Keratinocyte (primary cell): ENCODE measurements around the gene TP53BP2. TPM values are rescaled to one million over a fixed set of nuclear protein-coding genes. Genes with fewer than 3 reads are reported as not detected.

ENCODE experiments used
- DNase-seq: peaks from one replicate; pipeline ENCODE4 v3.0.0-alpha.2; 2011; ENCODE audit warnings: low read depth, missing footprints, low spot score
- FAIRE-seq: peaks from 2 replicates; lab custom pipeline; 2011; peaks lifted over from hg19 to GRCh38; lab: Jason Lieb, UNC
- H2AFZ ChIP-seq: 2 replicates; pipeline ENCODE4 v1.6.0; 2012; ENCODE audit warnings: low read length, control low read depth, inconsistent platforms; ENCODE audit not compliant: control insufficient read depth
- H3K27ac ChIP-seq: 2 replicates; pipeline ENCODE4 v1.5.1; 2011; ENCODE audit warnings: low read length; ENCODE audit not compliant: control insufficient read depth, insufficient read depth
- H3K27me3 ChIP-seq: 3 replicates; pipeline ENCODE4 v1.6.0; 2011; ENCODE audit warnings: low read length; ENCODE audit not compliant: control insufficient read depth, insufficient read depth; ENCODE audit errors: extremely low read depth
- H3K36me3 ChIP-seq, 2 experiments: 2 replicates in 1 of 2; 3 replicates in 1 of 2; pipeline ENCODE4 v1.5.1; 2011; ENCODE audit warnings: low read length in 2 of 2, mild to moderate bottlenecking in 1 of 2; ENCODE audit not compliant: control insufficient read depth in 2 of 2, insufficient read depth in 2 of 2; ENCODE audit errors: extremely low read depth in 1 of 2
- H3K4me1 ChIP-seq: 3 replicates; pipeline ENCODE4 v1.5.1; 2011; ENCODE audit warnings: low read length; ENCODE audit not compliant: control insufficient read depth, insufficient read depth; ENCODE audit errors: extremely low read depth
- H3K4me2 ChIP-seq: 3 replicates; pipeline ENCODE4 v1.6.0; 2011; ENCODE audit warnings: low read depth, low read length; ENCODE audit not compliant: control insufficient read depth, insufficient read depth; ENCODE audit errors: extremely low read depth
- H3K4me3 ChIP-seq, 3 experiments: fragments of 200-600 bp in 1 of 3; sonication (generic) in 1 of 3; 2 replicates in 2 of 3; 3 replicates in 1 of 3; pipeline ENCODE4 v1.5.1; 2011 to 2016; ENCODE audit warnings: low read length in 3 of 3, mild to moderate bottlenecking in 3 of 3, control low read depth in 2 of 3, inconsistent platforms in 1 of 3, low read depth in 1 of 3, mixed read lengths in 1 of 3, mixed run types in 1 of 3, moderate library complexity in 1 of 3; ENCODE audit not compliant: control insufficient read depth in 2 of 3, insufficient read depth in 2 of 3; ENCODE audit errors: extremely low read depth in 1 of 3
- H3K79me2 ChIP-seq: 2 replicates; pipeline ENCODE4 v1.6.0; 2012; ENCODE audit warnings: low read length; ENCODE audit not compliant: control insufficient read depth, insufficient read depth
- H3K9ac ChIP-seq: 3 replicates; pipeline ENCODE4 v1.6.0; 2011; ENCODE audit warnings: low read length; ENCODE audit not compliant: control insufficient read depth, insufficient read depth; ENCODE audit errors: extremely low read depth
- H3K9me1 ChIP-seq: 3 replicates; pipeline ENCODE4 v1.6.0; 2011; ENCODE audit warnings: low read length; ENCODE audit not compliant: control insufficient read depth, insufficient read depth; ENCODE audit errors: extremely low read depth
- H3K9me3 ChIP-seq: 2 replicates; pipeline ENCODE4 v1.5.1; 2012; ENCODE audit warnings: low read depth, low read length; ENCODE audit not compliant: control insufficient read depth
- H4K20me1 ChIP-seq: 3 replicates; pipeline ENCODE4 v1.6.0; 2011; ENCODE audit warnings: low read length; ENCODE audit not compliant: control insufficient read depth, insufficient read depth; ENCODE audit errors: extremely low read depth
- EZH2 ChIP-seq: IDR thresholded peaks from one replicate; pipeline ENCODE4 v1.6.1; 2012; ENCODE audit warnings: inconsistent platforms, mild to moderate bottlenecking, low read length, moderate library complexity
- dilution Hi-C: fragments of 300-500 bp; cut with MboI; formaldehyde crosslinking; loops from one replicate; pipeline ENCODE4 v1.7.0; 2020; ENCODE audit warnings: low sequenced_read_pairs; ENCODE audit not compliant: extremely low pct_ligation_motif_present
- polyA plus RNA-seq, 5 experiments: library from polyadenylated mRNA; depleted of rRNA in 3 of 5; stranded (reverse) in 3 of 5; stranded (forward) in 1 of 5; unstranded in 1 of 5; fragments of >200 nt; gene quantifications; 1 replicate in 1 of 5; 2 replicates in 3 of 5; 3 replicates in 1 of 5; pipeline versions ENCODE4 v1.2.1 to v1.2.3, GENCODE V29; 2011 to 2012; ENCODE audit warnings: missing spikeins in 2 of 5, low read depth in 1 of 5, low replicate concordance in 1 of 5
- TF ChIP-seq, protein P1 (sequence below), 3 experiments: IDR thresholded peaks in 1 of 3; conservative IDR thresholded peaks in 1 of 3; optimal IDR thresholded peaks in 1 of 3; 2 replicates in 2 of 3; 3 replicates in 1 of 3; pipeline versions ENCODE3 to v1.5.1; 2011; ENCODE audit warnings: low read length in 3 of 3, mild to moderate bottlenecking in 3 of 3, moderate library complexity in 2 of 3, control low read depth in 1 of 3, inconsistent platforms in 1 of 3; ENCODE audit not compliant: insufficient read depth in 2 of 3; ENCODE audit errors: extremely low read depth in 1 of 3

Gene TP53BP2
- polyA plus RNA-seq, 1 donor (not counting 4 experiments of a cell fraction or from before 2014, with no cell fraction given) = 22.5 TPM

DNA sequence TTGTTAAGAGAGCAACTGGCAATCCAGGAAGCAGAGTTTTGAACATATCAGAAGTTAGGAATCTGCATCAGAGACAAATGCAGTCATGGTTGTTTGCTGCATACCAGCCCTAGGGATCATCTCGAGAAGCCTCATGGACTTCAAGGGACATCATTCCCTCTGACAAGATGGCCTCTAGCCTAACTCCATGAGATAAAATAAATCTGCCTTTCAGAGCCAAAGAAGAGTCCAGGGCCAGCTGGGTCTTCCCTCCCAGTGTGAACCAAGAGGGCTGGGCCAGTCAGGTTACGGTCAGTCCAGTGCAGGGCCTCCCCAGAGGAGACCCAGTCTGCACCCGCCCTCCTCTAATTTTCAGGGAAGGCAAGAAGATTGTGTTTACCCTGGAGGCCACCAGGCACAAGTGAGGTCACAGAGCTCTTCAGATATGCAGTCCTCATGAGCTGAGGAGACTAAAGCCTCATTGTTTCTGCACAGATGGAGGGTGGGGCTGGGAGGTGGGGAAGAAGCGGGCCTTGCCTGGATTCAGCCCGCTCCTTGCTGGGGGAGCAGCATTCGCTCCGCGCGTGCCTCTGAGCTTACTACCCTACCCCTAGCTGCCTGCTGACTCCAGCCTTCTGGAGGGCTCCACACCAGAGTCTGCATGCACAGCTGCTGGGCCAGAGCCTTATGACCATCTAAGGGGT lies 80.6 kb downstream of the TP53BP2 start:
- Histone ChIP-seq H3K9me3 (no peaks in the 10 kb centered on the region), H2AFZ (no peak overlapping the region), H3K4me1 (peaks cover 8% of the 10 kb centered on the region), H3K4me2 (no peak overlapping the region), H4K20me1 (no peaks in the 10 kb centered on the region), H3K9ac (no peak overlapping the region), H3K27me3 (no peaks in the 10 kb centered on the region), H3K4me3 (no peak overlapping the region), H3K36me3 (peaks cover 56 to 57% of the 10 kb centered on the region in 2 experiments), H3K27ac (no peak overlapping the region), H3K79me2 (peaks cover 15% of the 10 kb centered on the region), H3K9me1 (no peaks in the 10 kb centered on the region)
- DNase-seq (no peak), FAIRE-seq (no peak)
- dilution Hi-C loops = no loop called here
- TF ChIP-seq, protein P1, sequence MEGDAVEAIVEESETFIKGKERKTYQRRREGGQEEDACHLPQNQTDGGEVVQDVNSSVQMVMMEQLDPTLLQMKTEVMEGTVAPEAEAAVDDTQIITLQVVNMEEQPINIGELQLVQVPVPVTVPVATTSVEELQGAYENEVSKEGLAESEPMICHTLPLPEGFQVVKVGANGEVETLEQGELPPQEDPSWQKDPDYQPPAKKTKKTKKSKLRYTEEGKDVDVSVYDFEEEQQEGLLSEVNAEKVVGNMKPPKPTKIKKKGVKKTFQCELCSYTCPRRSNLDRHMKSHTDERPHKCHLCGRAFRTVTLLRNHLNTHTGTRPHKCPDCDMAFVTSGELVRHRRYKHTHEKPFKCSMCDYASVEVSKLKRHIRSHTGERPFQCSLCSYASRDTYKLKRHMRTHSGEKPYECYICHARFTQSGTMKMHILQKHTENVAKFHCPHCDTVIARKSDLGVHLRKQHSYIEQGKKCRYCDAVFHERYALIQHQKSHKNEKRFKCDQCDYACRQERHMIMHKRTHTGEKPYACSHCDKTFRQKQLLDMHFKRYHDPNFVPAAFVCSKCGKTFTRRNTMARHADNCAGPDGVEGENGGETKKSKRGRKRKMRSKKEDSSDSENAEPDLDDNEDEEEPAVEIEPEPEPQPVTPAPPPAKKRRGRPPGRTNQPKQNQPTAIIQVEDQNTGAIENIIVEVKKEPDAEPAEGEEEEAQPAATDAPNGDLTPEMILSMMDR (optimal IDR thresholded peaks at IDR 0.05 in 1 of 3, IDR thresholded peaks at IDR 0.05 in 1 of 3, conservative IDR thresholded peaks at IDR 0.05 in 1 of 3; ENCODE audit: extremely low read depth in 1 of 3, insufficient read depth in 2 of 3, low read length in 3 of 3) = no peak
- no peak for TF ChIP-seq EZH2

DNA sequence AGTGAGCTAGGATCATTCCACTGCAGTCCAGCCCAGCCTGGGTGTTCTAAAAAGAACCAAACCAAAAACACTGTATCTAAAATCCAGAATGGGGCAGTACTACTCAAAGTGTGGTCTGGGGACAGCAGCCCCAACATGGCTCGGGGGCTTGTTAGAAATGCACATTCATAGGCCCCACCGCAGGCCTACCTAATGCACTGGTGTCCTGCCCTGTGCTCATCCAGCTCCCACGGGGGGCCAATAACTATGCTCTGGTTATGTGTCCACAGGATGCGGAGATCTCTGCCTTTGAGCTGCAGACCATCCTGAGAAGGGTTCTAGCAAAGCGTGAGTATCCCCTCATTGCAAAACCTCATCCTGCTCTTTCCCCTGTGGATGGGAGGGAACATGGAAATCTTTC lies 81.9 kb downstream of the TP53BP2 start:
- Histone ChIP-seq H3K4me3 (no peak overlapping the region), H3K9me3 (no peaks in the 10 kb centered on the region), H3K27me3 (no peaks in the 10 kb centered on the region), H3K9ac (no peak overlapping the region), H3K36me3 (peaks cover 52 to 62% of the 10 kb centered on the region in 2 experiments), H3K4me2 (no peak overlapping the region), H4K20me1 (no peaks in the 10 kb centered on the region), H3K27ac (no peak overlapping the region), H3K79me2 (peaks cover 15% of the 10 kb centered on the region), H3K4me1 (no peaks in the 10 kb centered on the region), H2AFZ (no peak overlapping the region), H3K9me1 (no peaks in the 10 kb centered on the region)
- TF ChIP-seq, protein P1 (optimal IDR thresholded peaks at IDR 0.05 in 1 of 3, IDR thresholded peaks at IDR 0.05 in 1 of 3, conservative IDR thresholded peaks at IDR 0.05 in 1 of 3; ENCODE audit: extremely low read depth in 1 of 3, insufficient read depth in 2 of 3, low read length in 3 of 3) = no peak
- TF ChIP-seq EZH2 = no peak
- no peak for DNase-seq
- no peak for FAIRE-seq
- dilution Hi-C loops = no loop called here
